ENCODE data around the gene WDR54. TPM values are rescaled to one million over a fixed set of nuclear protein-coding genes. Genes with fewer than 3 reads are reported as not detected.

The WDR54 gene
- total and polyA plus RNA-seq, 10 of the 15 experiments (the other 5 are each of a cell fraction or from before 2014, with no cell fraction given): 38.2 to 116 (median 89.1) TPM

GRCh38 chr2:74441690-74442482 lies 20.4 kb downstream of the WDR54 start, which contains the start of gene RTKN:
Gene RTKN (minus strand): TSS chr2:74441937. CDS start chr2:74441816, 121 bp downstream.
- Histone ChIP-seq H3K9ac (ENCODE audit: control insufficient read depth, insufficient read depth, low read length) (peak within 1 kb of the TSS; percentile 62; the same call in 1 of the 2 replicates), H3K27me3 (replicated peaks in 1 of 2; ENCODE audit: control insufficient read depth in 2 of 2, insufficient read depth in 2 of 2, low read length in 1 of 2) (peaks cover 2 to 10% of the 10 kb centered on the region in 2 experiments; a peak in 3 of 4 replicates), H3K9me3 (replicated peaks; ENCODE audit: control insufficient read depth, insufficient read depth, low read length) (no peaks in the 10 kb centered on the region), H3K4me2 (ENCODE audit: control insufficient read depth, insufficient read depth) (peak within 1 kb of the TSS; percentile 81), H3K27ac (ENCODE audit: control insufficient read depth, insufficient read depth) (no peak within 1 kb of the TSS), H3K4me3 (no peak within 1 kb of the TSS), H3K79me2 (ENCODE audit: control insufficient read depth, insufficient read depth, low read length) (no peaks in the 10 kb centered on the region; the same call in 1 of the 2 replicates), H2AFZ (ENCODE audit: control insufficient read depth, low read depth, low read length) (peak within 1 kb of the TSS; percentile 89), H4K20me1 (ENCODE audit: control insufficient read depth, insufficient read depth) (no peaks in the 10 kb centered on the region), H3K36me3 (ENCODE audit: control insufficient read depth in 2 of 2, insufficient read depth in 2 of 2, low read length in 1 of 2) (no peaks in the 10 kb centered on the region), H3K4me1 (ENCODE audit: control insufficient read depth, insufficient read depth, low read length) (peaks cover 20% of the 10 kb centered on the region)
- POLR2A ChIA-PET: interaction anchor here (0.6 to 3.2 kb wide), 3 partner anchors 13 to 18 kb away, joined by 3 to 29 read pairs (median 16); partner anchors contain the start of genes INO80B and WBP1
- in situ Hi-C loops (cut with MboI): no loop called here
- TF ChIP-seq IKZF1 (conservative IDR thresholded peaks at IDR 0.05) (peak; percentile 56), ZNF687 (IDR thresholded peaks at IDR 0.05) (peak; percentile 77; the same call in 1 of the 2 replicates), BACH1 (IDR thresholded peaks at IDR 0.05; ENCODE audit: borderline replicate concordance) (no peak), EGR1 (IDR thresholded peaks at IDR 0.05; ENCODE audit: borderline replicate concordance in 1 of 2, low read depth in 2 of 2, low read length in 2 of 2) (0 out of 3 replicates have a peak, but pooled peaks of 1 of the 2 experiments have one; percentile 19), FOXM1 (IDR thresholded peaks at IDR 0.05; ENCODE audit: low read depth, low read length) (no peak), MLLT1 (IDR thresholded peaks at IDR 0.05) (no peak), GATAD2B (conservative IDR thresholded peaks at IDR 0.05; ENCODE audit: low read depth) (peak; percentile 49; the same call in 1 of the 2 replicates), IRF4 (IDR thresholded peaks at IDR 0.05; ENCODE audit: low read depth, low read length) (no peak)
- FAIRE-seq: no peak
- SMC1A ChIA-PET (ENCODE audit: uncharacterized antibody, unreplicated experiment): interaction anchor here (0.9 to 2.0 kb wide), 4 partner anchors 13 to 16 kb away, joined by 3 to 9 read pairs (median 6); partner anchors contain the start of genes INO80B and WBP1
- no peak for DNase-seq (ENCODE audit: low read depth, low spot score)
- CTCF ChIA-PET: interaction anchor here (0.7 to 1.7 kb wide), 3 partner anchors 13 to 114 kb away, joined by 3 to 6 read pairs (median 3); partner anchors contain the start of gene INO80B
- ATAC-seq: peak; percentile 27
- BruUV-seq (replicated peaks): no TSS peak
- intact Hi-C loops (cut with micrococcal nuclease; ENCODE audit: unreplicated experiment): no loop called here
- 36% methylated on average over 75 of the region's 75 CpGs for WGBS (ENCODE audit: insufficient coverage, insufficient replicate concordance, low lambda C conversion rate, missing lambda C conversion rate)
- RAD21 ChIA-PET (ENCODE audit: unreplicated experiment): no interaction called here

Measured in GM12878 (cell line).